Measurements from ENCODE around the gene C1QBP.
A peak's percentile ranks its signal among the peaks of the same experiment; 100 is the strongest.
"Not testable (repeated sequence)": the region's sequence is repeated elsewhere in the genome, so short reads cannot be mapped to it uniquely, and the experiment has no call there.

Gene C1QBP

GRCh38 chr17:5431949-5432556 lies 6.9 kb downstream of the C1QBP start:
- no peak for FAIRE-seq

- FAIRE-seq, result not testable (repeated sequence)
Observed at GRCh38 chr17:5431234-5431633, 7.7 kb downstream of the C1QBP start.

GRCh38 chr17:5430413-5430999 lies 8.4 kb downstream of the C1QBP start:
- FAIRE-seq, result no peak

- no peak for FAIRE-seq
Observed at GRCh38 chr17:5429191-5429887, 9.6 kb downstream of the C1QBP start.

GRCh38 chr17:5425826-5426225 lies 13.1 kb downstream of the C1QBP start:
- FAIRE-seq, result no peak

- FAIRE-seq, result no peak
Observed at GRCh38 chr17:5424909-5425308, 14.0 kb downstream of the C1QBP start.

GRCh38 chr17:5422505-5422904 lies 16.4 kb downstream of the C1QBP start:
- FAIRE-seq, result no peak

GRCh38 chr17:5419959-5420653 lies 18.8 kb downstream of the C1QBP start, which contains the start of gene RPAIN:
RPAIN (plus strand) TSS chr17:5420182; CDS start chr17:5420211, 29 bp downstream.
- FAIRE-seq, result no peak

- peak; percentile 94 for FAIRE-seq
Observed at GRCh38 chr17:5419356-5419958, 19.5 kb downstream of the C1QBP start, which contains the start of gene NUP88. NUP88 (minus strand) TSS chr17:5419662; CDS start chr17:5419650, 12 bp downstream.

- no peak for FAIRE-seq
Observed at GRCh38 chr17:5418858-5419355, 20.0 kb downstream of the C1QBP start.

GRCh38 chr17:5416901-5417300 lies 22.1 kb downstream of the C1QBP start:
- FAIRE-seq, result no peak

- no peak for FAIRE-seq
Observed at GRCh38 chr17:5413682-5414081, 25.3 kb downstream of the C1QBP start.

GRCh38 chr17:5410594-5411272 lies 28.2 kb downstream of the C1QBP start:
- no peak for FAIRE-seq

- FAIRE-seq, result no peak
Observed at GRCh38 chr17:5408186-5408585, 30.8 kb downstream of the C1QBP start.

GRCh38 chr17:5405400-5405799 lies 33.6 kb downstream of the C1QBP start:
- no peak for FAIRE-seq

- FAIRE-seq, result no peak
Observed at GRCh38 chr17:5399767-5400166, 39.2 kb downstream of the C1QBP start.

GRCh38 chr17:5396612-5397011 lies 42.3 kb downstream of the C1QBP start:
- FAIRE-seq, result no peak

- FAIRE-seq, result no peak
Observed at GRCh38 chr17:5391678-5392077, 47.3 kb downstream of the C1QBP start.
